OCI-LY7 (cell line): Measurements from ENCODE around the gene EMC9.

Source experiments
- CTCF ChIP-seq: fragments of 200-600 bp; sonication (generic); conservative IDR thresholded peaks from 2 replicates; pipeline ENCODE4 v1.5.1; 2014; ENCODE audit warnings: mild to moderate bottlenecking, antibody characterized with exemption, low read length, moderate library complexity, mixed read lengths
- EZH2phosphoT487 ChIP-seq: fragments of 200-600 bp; sonication (generic); IDR thresholded peaks from 2 replicates; pipeline ENCODE4 v1.6.1; 2018; ENCODE audit warnings: low read depth, borderline replicate concordance, mild to moderate bottlenecking, mixed run types, antibody characterized with exemption, low read length, moderate library complexity, mixed read lengths

- no peak for TF ChIP-seq CTCF
- no peak for TF ChIP-seq EZH2phosphoT487
Observed at GRCh38 chr14:24136684-24137528, 4.5 kb downstream of the EMC9 start.
